ENCODE results near the gene ENPP4. TPM values are rescaled to one million over a fixed set of nuclear protein-coding genes. Genes with fewer than 3 reads are reported as not detected.
"Not testable (repeated sequence)": the region's sequence is repeated elsewhere in the genome, so short reads cannot be mapped to it uniquely, and the experiment has no call there.

The ENPP4 gene
- total and polyA plus RNA-seq, 11 donors: 8.0 to 39.6 (median 20.6) TPM

DNA sequence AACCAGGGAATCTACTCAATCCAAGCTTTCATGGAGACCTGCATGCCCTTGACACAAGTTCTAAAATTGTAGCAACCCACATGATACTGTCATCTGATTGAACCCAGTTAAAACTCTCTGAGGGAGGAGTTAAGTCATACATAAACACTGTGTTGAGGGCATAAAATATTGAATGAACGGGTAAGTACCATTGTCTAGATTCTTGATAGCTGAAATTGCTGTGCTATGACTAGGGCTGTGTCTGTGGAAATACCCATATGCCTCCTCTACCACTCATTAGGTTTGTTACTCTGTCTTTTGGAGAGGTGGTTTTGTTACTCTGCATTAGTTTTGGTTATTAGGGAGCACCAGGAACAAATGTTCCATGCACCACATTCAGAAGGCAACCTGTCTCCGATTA is 7.6 kb downstream of the ENPP4 start:
- H3K27me3 ChIP-seq: no peaks in the 10 kb centered on the region
- H3K4me3 ChIP-seq: no peak overlapping the region
- peaks cover 0 to 29% (median 12%) of the 10 kb centered on the region in 12 donors for H3K4me1 ChIP-seq
- WGBS, 4 donors: 73 to 88% (median 79%) methylated on average over 2 of the region's 2 CpGs
- intact Hi-C loops (cut with DNase I): no loop called here
- TF ChIP-seq, protein P1, sequence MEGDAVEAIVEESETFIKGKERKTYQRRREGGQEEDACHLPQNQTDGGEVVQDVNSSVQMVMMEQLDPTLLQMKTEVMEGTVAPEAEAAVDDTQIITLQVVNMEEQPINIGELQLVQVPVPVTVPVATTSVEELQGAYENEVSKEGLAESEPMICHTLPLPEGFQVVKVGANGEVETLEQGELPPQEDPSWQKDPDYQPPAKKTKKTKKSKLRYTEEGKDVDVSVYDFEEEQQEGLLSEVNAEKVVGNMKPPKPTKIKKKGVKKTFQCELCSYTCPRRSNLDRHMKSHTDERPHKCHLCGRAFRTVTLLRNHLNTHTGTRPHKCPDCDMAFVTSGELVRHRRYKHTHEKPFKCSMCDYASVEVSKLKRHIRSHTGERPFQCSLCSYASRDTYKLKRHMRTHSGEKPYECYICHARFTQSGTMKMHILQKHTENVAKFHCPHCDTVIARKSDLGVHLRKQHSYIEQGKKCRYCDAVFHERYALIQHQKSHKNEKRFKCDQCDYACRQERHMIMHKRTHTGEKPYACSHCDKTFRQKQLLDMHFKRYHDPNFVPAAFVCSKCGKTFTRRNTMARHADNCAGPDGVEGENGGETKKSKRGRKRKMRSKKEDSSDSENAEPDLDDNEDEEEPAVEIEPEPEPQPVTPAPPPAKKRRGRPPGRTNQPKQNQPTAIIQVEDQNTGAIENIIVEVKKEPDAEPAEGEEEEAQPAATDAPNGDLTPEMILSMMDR (IDR thresholded peaks at IDR 0.05): no peak
- TF ChIP-seq POLR2A (IDR thresholded peaks at IDR 0.05): no peak
- peak overlapping the region in 4 of 12 donors; percentile 6 to 33 (median 20) for H3K27ac ChIP-seq
- no peaks in the 10 kb centered on the region for H3K9me3 ChIP-seq
- H3K36me3 ChIP-seq: peaks cover 0 to 14% (median 0%) of the 10 kb centered on the region in 9 donors
- DNase-seq (no peak), ATAC-seq (peak in 2 of 4 donors; percentile 26)

DNA sequence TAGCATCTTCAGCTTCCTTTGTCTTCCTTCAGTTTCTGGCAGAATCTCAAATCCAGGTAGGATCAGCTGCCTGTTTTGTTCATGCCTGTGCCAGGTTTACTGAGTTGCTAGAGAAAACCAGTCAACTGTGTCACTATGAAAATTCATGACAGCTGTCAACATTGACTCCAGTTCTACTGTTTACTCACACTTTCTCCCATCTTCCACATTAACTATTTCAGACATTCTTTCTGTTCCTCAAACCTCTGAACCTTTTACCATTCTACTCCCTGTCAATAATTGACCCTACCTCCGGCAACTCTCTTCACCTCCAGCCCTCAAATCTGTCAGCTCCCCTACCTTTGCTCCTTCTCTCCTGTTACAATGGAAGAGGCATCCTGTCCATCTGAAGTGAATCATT is 8.5 kb downstream of the ENPP4 start:
- H3K27me3 ChIP-seq: no peaks in the 10 kb centered on the region
- H3K27ac ChIP-seq: no peak overlapping the region
- intact Hi-C loops (cut with DNase I): no loop called here
- H3K9me3 ChIP-seq: no peaks in the 10 kb centered on the region
- H3K4me1 ChIP-seq: peaks cover 0 to 31% (median 10%) of the 10 kb centered on the region in 12 donors
- H3K4me3 ChIP-seq: no peak overlapping the region
- no peak for DNase-seq
- 90 to 96% (median 93%) methylated on average over 1 of the region's 1 CpG for WGBS, 4 donors
- ATAC-seq: no peak
- peaks cover 0 to 23% (median 0%) of the 10 kb centered on the region in 9 donors for H3K36me3 ChIP-seq
- TF ChIP-seq, protein P1 (IDR thresholded peaks at IDR 0.05): no peak
- no peak for TF ChIP-seq POLR2A (IDR thresholded peaks at IDR 0.05)

DNA sequence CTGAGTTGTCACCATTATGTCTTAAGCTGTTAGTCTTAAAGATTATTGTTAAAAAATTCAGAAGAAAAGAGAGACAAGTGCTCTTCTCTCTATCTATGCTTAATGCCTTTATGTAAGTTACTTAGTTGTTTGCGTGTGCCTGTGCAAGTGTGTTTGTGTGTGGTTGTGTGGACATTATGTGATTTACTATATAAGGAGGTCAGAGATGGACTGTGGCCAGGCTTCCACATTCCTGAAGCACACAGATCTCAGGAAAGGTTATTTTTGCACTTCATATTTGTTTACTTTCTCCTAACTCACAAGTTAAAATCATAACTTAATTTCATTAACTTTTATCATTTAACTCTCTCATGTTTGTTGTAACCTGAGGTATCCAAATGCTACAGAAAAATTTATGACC is 14.5 kb downstream of the ENPP4 start:
- peak in 1 of 4 donors; percentile 47 for ATAC-seq
- 19 to 38% (median 32%) methylated on average over 1 of the region's 1 CpG for WGBS, 4 donors
- Histone ChIP-seq H3K27ac (peak overlapping the region in 1 of 12 donors; percentile 6), H3K9me3 (no peaks in the 10 kb centered on the region), H3K27me3 (no peaks in the 10 kb centered on the region), H3K4me3 (no peak overlapping the region), H3K4me1 (peaks cover 0 to 24% (median 4%) of the 10 kb centered on the region in 12 donors), H3K36me3 (peaks cover 0 to 28% (median 0%) of the 10 kb centered on the region in 9 donors)
- DNase-seq: no peak
- TF ChIP-seq, protein P1 (IDR thresholded peaks at IDR 0.05): no peak
- no peak for TF ChIP-seq POLR2A (IDR thresholded peaks at IDR 0.05)
- intact Hi-C loops (cut with DNase I): no loop called here

DNA sequence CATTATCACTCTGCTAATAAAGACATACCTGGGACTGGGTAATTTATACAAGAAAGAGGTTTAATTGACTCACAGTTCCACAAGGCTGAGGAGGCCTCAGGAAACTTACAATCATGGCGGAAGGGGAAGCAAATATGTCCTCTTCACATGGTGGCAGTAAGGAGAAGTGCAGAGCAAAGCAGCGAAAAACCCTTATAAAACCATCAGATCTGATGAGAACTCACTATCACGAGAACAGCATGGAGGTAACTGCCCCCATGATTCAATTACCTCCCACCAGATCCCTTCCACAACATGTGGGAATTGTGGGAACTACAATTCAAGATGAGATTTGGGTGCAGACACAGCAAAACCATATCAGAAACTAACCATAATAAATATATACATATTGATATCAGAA is 19.3 kb downstream of the ENPP4 start:
- H3K27ac ChIP-seq; ATAC-seq; H3K4me1 ChIP-seq; intact Hi-C loops (cut with DNase I); H3K4me3 ChIP-seq; H3K27me3 ChIP-seq; H3K36me3 ChIP-seq; DNase-seq; H3K9me3 ChIP-seq: not testable (repeated sequence)
- 87 to 96% (median 93%) methylated on average over 3 of the region's 3 CpGs for WGBS, 4 donors

DNA sequence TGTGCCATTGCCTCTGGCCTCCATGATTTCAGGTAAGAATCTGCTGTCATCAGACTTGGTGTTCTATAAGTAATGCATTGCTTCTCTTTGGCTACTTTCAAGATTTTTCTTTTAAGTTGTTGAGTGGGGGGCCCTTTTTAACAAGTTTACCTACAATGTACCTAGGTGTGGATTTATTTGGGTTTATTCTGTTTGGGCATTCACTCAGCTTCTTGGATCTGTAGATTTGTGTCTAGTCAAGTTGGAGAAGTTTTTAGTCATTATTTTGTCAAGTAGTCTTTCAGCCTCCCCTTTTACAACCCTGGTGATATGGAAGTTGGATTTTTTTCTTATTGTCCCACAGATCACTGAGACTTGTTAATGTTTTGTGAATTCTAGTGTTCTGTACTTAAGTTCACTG is 26.9 kb downstream of the ENPP4 start:
- Histone ChIP-seq H3K4me3 (no peak overlapping the region), H3K27me3 (no peaks in the 10 kb centered on the region), H3K4me1 (no peaks in the 10 kb centered on the region), H3K9me3 (peaks cover 0 to 6% (median 0%) of the 10 kb centered on the region in 12 donors), H3K36me3 (peaks cover 0 to 2% (median 0%) of the 10 kb centered on the region in 9 donors), H3K27ac (no peak overlapping the region)
- TF ChIP-seq, protein P1 (IDR thresholded peaks at IDR 0.05): no peak
- TF ChIP-seq POLR2A (IDR thresholded peaks at IDR 0.05): no peak
- no peak for DNase-seq
- intact Hi-C loops (cut with DNase I): no loop called here
- ATAC-seq: no peak
